A549 (cell line): ENCODE results near the gene GPR183.

Experiments used
- CTCF ChIP-seq: fragments of >200 bp; sonication (Bioruptor Twin); formaldehyde crosslinking; IDR thresholded peaks from 3 replicates; pipeline ENCODE4 v1.5.1; 2016
- HOXA7 ChIP-seq: fragments of 250-450 bp; sonication (Bioruptor Pico); IDR thresholded peaks from 2 replicates; pipeline ENCODE4 v1.5.0; 2020; ENCODE audit warnings: mild to moderate bottlenecking, moderate library complexity
- PBX3 ChIP-seq: IDR thresholded peaks from 2 replicates; pipeline ENCODE4 v1.6.1; 2012
- POLR2A ChIP-seq: IDR thresholded peaks from 2 replicates; pipeline ENCODE4 v1.6.1; 2012; ENCODE audit warnings: mild to moderate bottlenecking, low read length
- RAD21 ChIP-seq, 2 experiments: fragments of >200 bp in 1 of 2; sonication (Bioruptor Twin) in 1 of 2; formaldehyde crosslinking in 1 of 2; IDR thresholded peaks in 1 of 2; conservative IDR thresholded peaks in 1 of 2; 2 replicates in 1 of 2; 3 replicates in 1 of 2; pipeline ENCODE4 v1.6.1; 2012 to 2018; ENCODE audit warnings: inconsistent platforms in 1 of 2
- SREBF2 ChIP-seq: fragments of 450-650 bp; IDR thresholded peaks from 2 replicates; pipeline ENCODE4 v1.6.1; 2014; ENCODE audit warnings: mild to moderate bottlenecking, moderate library complexity
- TFCP2L1 ChIP-seq: fragments of 250-450 bp; sonication (Bioruptor Pico); IDR thresholded peaks from 2 replicates; pipeline ENCODE4 v1.5.0; 2021; ENCODE audit warnings: mild to moderate bottlenecking

GRCh38 chr13:99256283-99256682, 50.9 kb downstream of the GPR183 start:
- TF ChIP-seq PBX3 (no peak), CTCF (no peak), POLR2A (no peak), RAD21 (conservative IDR thresholded peaks at IDR 0.05 in 1 of 2, IDR thresholded peaks at IDR 0.05 in 1 of 2) (no peak), HOXA7 (CRISPR knock-in tag) (no peak), SREBF2 (no peak), TFCP2L1 (CRISPR knock-in tag) (no peak)
